IMR-90 (cell line): ENCODE measurements around the gene ROMO1. TPM values are rescaled to one million over a fixed set of nuclear protein-coding genes. Genes with fewer than 3 reads are reported as not detected.

ENCODE experiments used
- ATAC-seq: fragments of 200-7000 bp; cut with Tn5 transposase; 2 replicates; pipeline ENCODE4 v1.9.1; 2020; ENCODE audit warnings: low read depth, mild to moderate bottlenecking, moderate library complexity
- BruUV-seq: library from RNA; stranded (reverse); fragments of 400-500 nt; replicated peaks from 2 replicates; lab custom pipeline; 2021; lab: Mats Ljungman, UMichigan
- CTCF ChIA-PET: fragments of 300-600 bp; formaldehyde crosslinking; extraction: SDS; loops from one replicate; lab custom pipeline; 2021; ENCODE audit warnings: antibody characterized with exemption; lab: Yijun Ruan, JAX
- POLR2A ChIA-PET: fragments of 300-600 bp; sonication (Branson Sonifier 250); formaldehyde crosslinking; loops from one replicate; lab custom pipeline; 2022; ENCODE audit warnings: antibody characterized with exemption; ENCODE audit not compliant: unreplicated experiment; lab: Charles Lee
- DNase-seq: peaks from one replicate; pipeline ENCODE4 v3.0.0; 2013
- H2AFZ ChIP-seq: replicated peaks from 2 replicates; pipeline ENCODE3; 2013; ENCODE audit warnings: low read length, mild to moderate bottlenecking; ENCODE audit not compliant: poor library complexity
- H2AK5ac ChIP-seq: 2 replicates; pipeline ENCODE4 v1.6.1; 2013; ENCODE audit warnings: low read depth, low read length, inconsistent platforms
- H2AK9ac ChIP-seq: replicated peaks from 2 replicates; pipeline ENCODE3; 2013; ENCODE audit warnings: mild to moderate bottlenecking, low read depth, low read length, moderate library complexity; ENCODE audit not compliant: poor library complexity
- H2BK120ac ChIP-seq: 2 replicates; pipeline ENCODE4 v1.6.1; 2013; ENCODE audit warnings: low read depth, low read length, inconsistent platforms
- H2BK15ac ChIP-seq: 3 replicates; pipeline ENCODE4 v1.6.1; 2013; ENCODE audit warnings: low read depth, low read length, inconsistent platforms
- H2BK20ac ChIP-seq: 2 replicates; pipeline ENCODE4 v1.6.1; 2013; ENCODE audit warnings: low read depth, mild to moderate bottlenecking, inconsistent platforms, low read length, moderate library complexity
- H2BK5ac ChIP-seq: 2 replicates; pipeline ENCODE4 v1.6.1; 2013; ENCODE audit warnings: mild to moderate bottlenecking, low read depth, low read length, inconsistent platforms; ENCODE audit not compliant: poor library complexity, severe bottlenecking
- H3K14ac ChIP-seq: replicated peaks from 2 replicates; pipeline ENCODE4 v1.6.1; 2013; ENCODE audit warnings: low read depth, low read length, inconsistent platforms
- H3K18ac ChIP-seq: 2 replicates; pipeline ENCODE4 v1.6.1; 2013; ENCODE audit warnings: low read depth, low read length, control low read depth
- H3K23ac ChIP-seq: 2 replicates; pipeline ENCODE4 v1.6.1; 2013; ENCODE audit warnings: low read depth, low read length, inconsistent platforms
- H3K27ac ChIP-seq: 2 replicates; pipeline ENCODE4 v1.5.1; 2013; ENCODE audit warnings: mild to moderate bottlenecking, control low read depth, low read length; ENCODE audit not compliant: insufficient read depth
- H3K27me3 ChIP-seq: 2 replicates; pipeline ENCODE4 v1.6.1; 2013; ENCODE audit warnings: low read length; ENCODE audit not compliant: control insufficient read depth, insufficient read depth
- H3K36me3 ChIP-seq: 2 replicates; pipeline ENCODE4 v1.6.1; 2013; ENCODE audit warnings: low read length, mixed read lengths; ENCODE audit not compliant: control insufficient read depth, insufficient read depth
- H3K4ac ChIP-seq: 2 replicates; pipeline ENCODE4 v1.6.1; 2013; ENCODE audit warnings: low read depth, low read length, inconsistent platforms
- H3K4me1 ChIP-seq: 2 replicates; pipeline ENCODE4 v1.6.1; 2013; ENCODE audit warnings: low read length, mixed read lengths; ENCODE audit not compliant: control insufficient read depth, insufficient read depth
- H3K4me2 ChIP-seq: 2 replicates; pipeline ENCODE4 v1.6.1; 2013; ENCODE audit warnings: low read depth, mild to moderate bottlenecking, control low read depth, low read length, moderate library complexity
- H3K4me3 ChIP-seq: 2 replicates; pipeline ENCODE4 v1.5.1; 2013; ENCODE audit warnings: low read depth, mild to moderate bottlenecking, control low read depth, low read length, moderate library complexity; ENCODE audit not compliant: insufficient read depth
- H3K56ac ChIP-seq: 2 replicates; pipeline ENCODE4 v1.6.1; 2013; ENCODE audit warnings: low read length, inconsistent platforms; ENCODE audit not compliant: insufficient read depth; ENCODE audit errors: extremely low read depth
- H3K79me1 ChIP-seq, 2 experiments: 2 replicates each; pipeline ENCODE4 v1.6.1; 2013; ENCODE audit warnings: low read length in 2 of 2, inconsistent platforms in 1 of 2, low read depth in 1 of 2
- H3K9ac ChIP-seq: 2 replicates; pipeline ENCODE4 v1.6.1; 2013; ENCODE audit warnings: low read depth, low read length, control low read depth
- H3K9me1 ChIP-seq: 2 replicates; pipeline ENCODE4 v1.6.1; 2013; ENCODE audit warnings: low read length, inconsistent platforms; ENCODE audit not compliant: insufficient read depth
- H3K9me3 ChIP-seq: 2 replicates; pipeline ENCODE4 v1.6.1; 2013; ENCODE audit warnings: low read length; ENCODE audit not compliant: control insufficient read depth, insufficient read depth
- H4K20me1 ChIP-seq: 2 replicates; pipeline ENCODE4 v1.6.1; 2013; ENCODE audit warnings: low read length, inconsistent platforms; ENCODE audit not compliant: insufficient read depth
- H4K5ac ChIP-seq: 2 replicates; pipeline ENCODE4 v1.6.1; 2013; ENCODE audit warnings: mild to moderate bottlenecking, low read depth, low read length, control low read depth
- H4K8ac ChIP-seq, 2 experiments: 2 replicates each; pipeline ENCODE4 v1.6.1; 2013; ENCODE audit warnings: low read depth in 2 of 2, low read length in 2 of 2, control low read depth in 1 of 2, inconsistent platforms in 1 of 2
- H4K91ac ChIP-seq: 2 replicates; pipeline ENCODE4 v1.6.1; 2013; ENCODE audit warnings: low read depth, low read length, inconsistent platforms; ENCODE audit not compliant: insufficient read depth
- BHLHE40 ChIP-seq: fragments of 150-350 bp; IDR thresholded peaks from 2 replicates; pipeline ENCODE4 v1.6.1; 2016; ENCODE audit warnings: mild to moderate bottlenecking, low read depth, low read length
- CEBPB ChIP-seq: IDR thresholded peaks from 2 replicates; pipeline ENCODE4 v1.6.1; 2012; ENCODE audit warnings: low read depth, low read length, improper control_type of control experiment
- CHD1 ChIP-seq: IDR thresholded peaks from 2 replicates; pipeline ENCODE4 v1.6.1; 2012; ENCODE audit warnings: low read depth, low read length, improper control_type of control experiment
- CTCF ChIP-seq: conservative IDR thresholded peaks from 2 replicates; pipeline ENCODE4 v1.5.1; 2012; ENCODE audit warnings: mild to moderate bottlenecking, low read depth, low read length, improper control_type of control experiment
- ELK1 ChIP-seq: fragments of 150-350 bp; IDR thresholded peaks from 2 replicates; pipeline ENCODE4 v1.6.1; 2016; ENCODE audit warnings: low read depth, mild to moderate bottlenecking, low read length, moderate library complexity, borderline replicate concordance
- FOS ChIP-seq: fragments of 150-350 bp; IDR thresholded peaks from 2 replicates; pipeline ENCODE4 v1.6.1; 2016; ENCODE audit warnings: low read depth, low read length
- MAFK ChIP-seq: IDR thresholded peaks from 2 replicates; pipeline ENCODE4 v1.6.1; 2012; ENCODE audit warnings: low read depth, low read length, improper control_type of control experiment
- MAZ ChIP-seq: IDR thresholded peaks from 2 replicates; pipeline ENCODE4 v1.6.1; 2012; ENCODE audit warnings: low read depth, mild to moderate bottlenecking, low read length, improper control_type of control experiment, moderate library complexity, borderline replicate concordance
- MXI1 ChIP-seq: IDR thresholded peaks from 2 replicates; pipeline ENCODE4 v1.6.1; 2012; ENCODE audit warnings: low read depth, mild to moderate bottlenecking, low read length, moderate library complexity, borderline replicate concordance
- NFE2L2 ChIP-seq: fragments of 150-350 bp; IDR thresholded peaks from 2 replicates; pipeline ENCODE4 v1.6.1; 2016; ENCODE audit warnings: low read depth, mild to moderate bottlenecking, low read length
- POLR2A ChIP-seq: IDR thresholded peaks from 2 replicates; pipeline ENCODE4 v1.6.1; 2012; ENCODE audit warnings: mild to moderate bottlenecking, low read depth, low read length
- RAD21 ChIP-seq: IDR thresholded peaks from 2 replicates; pipeline ENCODE4 v1.6.1; 2012; ENCODE audit warnings: low read length, improper control_type of control experiment
- RCOR1 ChIP-seq: IDR thresholded peaks from 2 replicates; pipeline ENCODE4 v1.6.1; 2012; ENCODE audit warnings: mild to moderate bottlenecking, low read length, improper control_type of control experiment; ENCODE audit not compliant: insufficient replicate concordance
- RFX5 ChIP-seq: IDR thresholded peaks from 2 replicates; pipeline ENCODE4 v1.8.0; 2012; ENCODE audit warnings: low read depth, mild to moderate bottlenecking, low read length, moderate library complexity
- SMC3 ChIP-seq: fragments of 150-350 bp; IDR thresholded peaks from 2 replicates; pipeline ENCODE4 v1.6.1; 2016; ENCODE audit warnings: low read depth, mild to moderate bottlenecking, antibody characterized with exemption, low read length, moderate library complexity
- USF2 ChIP-seq: fragments of 150-350 bp; IDR thresholded peaks from 2 replicates; pipeline ENCODE4 v1.6.1; 2017; ENCODE audit warnings: mild to moderate bottlenecking, antibody characterized with exemption, low read length, low read depth
- WGBS, 2 experiments: methylation state at CpG; one replicate each; pipeline versions ENCODE4 v1.1.5 to v1.1.7; 2013; ENCODE audit warnings: missing lambda C conversion rate in 2 of 2; ENCODE audit not compliant: insufficient read length in 1 of 2; ENCODE audit errors: extremely low coverage in 2 of 2; 5-methylcytosine and 5-hydroxymethylcytosine counted together
- dilution Hi-C: fragments of 300-500 bp; cut with HindIII; formaldehyde crosslinking; loops from one replicate; pipeline ENCODE4 v1.14.3; 2018; ENCODE audit warnings: low sequenced_read_pairs; ENCODE audit not compliant: unreplicated experiment
- in situ Hi-C: fragments of 300-500 bp; cut with MboI; formaldehyde crosslinking; loops from 3 replicates; pipeline ENCODE4 v1.14.3; 2019; ENCODE audit warnings: low sequenced_read_pairs, inconsistent platforms, mixed read lengths
- intact Hi-C: fragments of 100-400 bp; cut with micrococcal nuclease; formaldehyde crosslinking; loops from 2 replicates; pipeline ENCODE4 v1.10.0; 2022
- polyA plus RNA-seq, 3 experiments: library from polyadenylated mRNA; depleted of rRNA; stranded (reverse); fragments of >200 nt; gene quantifications; 2 replicates each; pipeline ENCODE4 v1.2.3, GENCODE V29; 2012; ENCODE audit warnings: low replicate concordance in 1 of 3
- total RNA-seq: library from RNA; depleted of rRNA; stranded (reverse); fragments of >200 nt; gene quantifications from 2 replicates; pipeline ENCODE4 v1.2.3, GENCODE V29; 2012

The ROMO1 gene
- total and polyA plus RNA-seq, 2 of the 4 experiments (the other 2 are of a cell fraction), result 223 to 555 TPM

DNA sequence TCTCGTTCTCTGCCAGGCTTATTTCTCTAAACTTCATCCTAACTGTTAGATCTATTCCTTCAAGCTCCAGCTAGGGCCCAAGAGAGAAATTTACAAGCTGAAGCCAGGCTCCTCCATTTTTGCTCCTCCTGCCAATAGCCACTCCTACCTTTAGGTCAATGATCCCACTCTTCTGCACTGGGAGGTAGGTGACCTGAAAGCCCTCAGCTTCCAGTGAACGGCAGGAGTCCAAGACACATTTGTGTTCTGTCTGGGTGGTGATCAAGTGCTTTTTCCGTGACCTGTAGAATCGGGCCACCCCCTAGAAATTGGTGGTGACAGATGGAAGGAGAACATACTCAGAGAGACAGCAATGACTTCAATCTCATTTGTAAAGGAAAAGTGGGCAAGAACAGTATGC is 8.9 kb upstream of the ROMO1 start:
- no peak overlapping the region for H2BK120ac ChIP-seq
- no peak overlapping the region for H3K4me3 ChIP-seq
- H3K79me1 ChIP-seq, result peaks cover 3 to 4% of the 10 kb centered on the region in 2 experiments; a peak in 3 of 4 replicates
- 100% methylated on average over 1 of the region's 4 CpGs; no CpG with 5 or more reads in 1 of the 2 experiments for WGBS, 2 experiments
- H3K36me3 ChIP-seq, result peaks cover 34% of the 10 kb centered on the region
- H2BK5ac ChIP-seq, result no peak overlapping the region
- no peak overlapping the region for H3K27ac ChIP-seq
- H3K14ac ChIP-seq, result no peak overlapping the region
- H4K91ac ChIP-seq, result no peak overlapping the region
- ATAC-seq, result no peak
- no peak overlapping the region for H3K18ac ChIP-seq
- in situ Hi-C loops (no loop called here), intact Hi-C loops (no loop called here), dilution Hi-C loops (no loop called here)
- no peaks in the 10 kb centered on the region for H4K20me1 ChIP-seq
- H2AK5ac ChIP-seq, result no peak overlapping the region
- H4K5ac ChIP-seq, result no peak overlapping the region
- no peak overlapping the region for H2BK15ac ChIP-seq
- H3K9me3 ChIP-seq, result no peaks in the 10 kb centered on the region
- H2AK9ac ChIP-seq, result no peak overlapping the region
- H3K9ac ChIP-seq, result no peak overlapping the region
- no peak overlapping the region for H3K4ac ChIP-seq
- H3K9me1 ChIP-seq, result peaks cover 3% of the 10 kb centered on the region; the same call in 1 of the 2 replicates
- H4K8ac ChIP-seq, result no peak overlapping the region
- no peak overlapping the region for H3K23ac ChIP-seq
- H3K27me3 ChIP-seq, result no peaks in the 10 kb centered on the region
- H3K56ac ChIP-seq, result no peak overlapping the region
- H2AFZ ChIP-seq, result no peak overlapping the region
- no peak overlapping the region for H3K4me2 ChIP-seq
- BruUV-seq, result no TSS peak
- H3K4me1 ChIP-seq, result no peaks in the 10 kb centered on the region
- H2BK20ac ChIP-seq, result no peak overlapping the region
- TF ChIP-seq MXI1 (no peak), BHLHE40 (no peak), CEBPB (no peak), CTCF (no peak), POLR2A (no peak), SMC3 (no peak), MAFK (no peak), FOS (no peak), NFE2L2 (no peak), RCOR1 (no peak), CHD1 (no peak), RFX5 (no peak), RAD21 (no peak), USF2 (no peak), MAZ (no peak), ELK1 (no peak)
- no peak for DNase-seq
- ChIA-PET POLR2A (no interaction called here), CTCF (no interaction called here)
